HG02973 (cell line): ENCODE data around the gene GRM4.
"Not testable (repeated sequence)": the region's sequence is repeated elsewhere in the genome, so short reads cannot be mapped to it uniquely, and the experiment has no call there.

ENCODE experiments used
- ATAC-seq: cut with Tn5 transposase; IDR thresholded peaks from one replicate; pipeline ENCODE4 v1.9.1; 2021; ENCODE audit warnings: moderate library complexity; ENCODE audit not compliant: unreplicated experiment

The GRM4 gene

GRCh38 chr6:34027445-34027936, 118.4 kb downstream of the GRM4 start:
- ATAC-seq = no peak

- ATAC-seq = no peak
These were observed 120.0 kb downstream of the GRM4 start for GRCh38 chr6:34025861-34026260.

- no peak for ATAC-seq
These were observed 120.6 kb downstream of the GRM4 start for GRCh38 chr6:34025112-34025807.

DNA sequence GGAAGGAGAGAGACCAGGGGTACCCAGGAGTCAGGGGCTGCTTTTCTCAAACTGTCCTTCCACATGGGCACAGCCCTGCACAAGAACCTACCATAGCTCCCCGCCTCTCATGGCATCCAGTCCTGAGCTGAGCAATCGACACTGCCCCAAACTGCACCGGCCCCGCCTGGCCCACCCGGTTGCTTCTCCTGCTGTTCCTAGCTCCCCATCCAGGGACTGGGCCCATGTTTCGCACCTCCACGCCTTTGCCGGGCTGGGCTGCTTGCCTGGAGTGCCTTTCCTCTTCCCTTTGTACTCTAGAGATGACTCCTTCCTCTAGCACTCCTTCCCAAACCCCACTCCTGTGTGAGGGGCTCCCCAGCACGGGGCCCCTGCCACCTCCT, 123.0 kb downstream of the GRM4 start:
- ATAC-seq = no peak

DNA sequence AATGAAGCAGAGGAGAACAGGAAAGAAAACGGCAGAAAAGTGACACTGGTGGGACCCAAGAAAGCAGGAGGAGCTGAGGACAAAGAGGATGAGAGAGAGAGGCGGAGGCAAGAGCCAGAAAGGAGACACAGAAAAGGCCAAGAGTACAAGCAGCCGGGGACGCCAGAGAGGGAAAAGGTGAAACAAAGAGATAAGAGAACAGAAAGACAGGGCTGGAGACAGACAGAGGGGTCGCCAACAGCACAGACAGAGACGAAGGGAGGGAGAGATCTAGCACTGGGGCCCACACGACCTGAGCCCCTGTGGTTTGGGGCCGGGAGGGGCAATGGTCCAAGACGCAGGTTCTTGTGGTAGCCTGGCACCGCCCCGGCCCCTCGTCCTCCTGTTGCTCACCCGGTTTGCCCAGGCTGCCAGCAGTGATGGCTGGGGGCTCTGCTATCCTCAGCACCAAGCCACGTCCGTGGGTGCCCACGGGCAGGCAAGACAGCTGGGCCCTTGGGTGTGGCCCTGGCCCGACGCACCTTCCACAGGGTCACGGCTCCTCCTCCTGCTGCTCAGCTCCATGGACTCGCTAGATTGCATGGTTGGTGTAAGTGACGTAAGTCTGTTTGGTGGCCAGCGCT, 123.5 kb downstream of the GRM4 start:
- ATAC-seq = no peak

DNA sequence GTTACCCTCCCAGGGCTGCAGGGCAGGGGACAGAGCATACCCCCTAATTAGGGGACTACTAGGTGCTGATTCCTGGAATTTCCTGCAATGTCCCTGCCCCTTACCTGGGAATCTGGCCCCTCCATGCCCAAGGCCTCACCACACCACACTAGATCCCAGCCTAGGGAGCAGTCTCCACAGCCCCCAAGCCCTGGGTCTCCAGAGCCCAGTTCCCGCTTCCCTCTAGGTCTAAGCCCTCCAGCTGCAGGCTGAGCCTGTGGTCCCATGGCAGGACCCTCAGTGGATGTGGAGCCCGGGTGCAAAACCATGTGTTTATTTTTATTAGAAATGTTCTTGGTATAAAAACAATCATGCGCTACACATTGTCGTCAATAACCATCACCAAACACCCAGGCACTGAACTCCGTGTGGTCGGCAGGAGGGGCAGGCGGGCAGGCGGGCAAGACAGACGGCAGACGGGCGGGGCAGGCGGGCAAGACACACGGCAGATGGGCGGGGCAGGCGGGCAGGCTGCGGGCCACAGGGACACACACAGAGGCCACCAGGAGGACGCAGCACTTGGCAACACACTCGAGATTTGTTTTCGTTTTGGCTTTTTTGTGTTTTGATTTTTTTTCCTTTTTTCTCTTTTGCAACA, 124.2 kb downstream of the GRM4 start:
- ATAC-seq = no peak

DNA sequence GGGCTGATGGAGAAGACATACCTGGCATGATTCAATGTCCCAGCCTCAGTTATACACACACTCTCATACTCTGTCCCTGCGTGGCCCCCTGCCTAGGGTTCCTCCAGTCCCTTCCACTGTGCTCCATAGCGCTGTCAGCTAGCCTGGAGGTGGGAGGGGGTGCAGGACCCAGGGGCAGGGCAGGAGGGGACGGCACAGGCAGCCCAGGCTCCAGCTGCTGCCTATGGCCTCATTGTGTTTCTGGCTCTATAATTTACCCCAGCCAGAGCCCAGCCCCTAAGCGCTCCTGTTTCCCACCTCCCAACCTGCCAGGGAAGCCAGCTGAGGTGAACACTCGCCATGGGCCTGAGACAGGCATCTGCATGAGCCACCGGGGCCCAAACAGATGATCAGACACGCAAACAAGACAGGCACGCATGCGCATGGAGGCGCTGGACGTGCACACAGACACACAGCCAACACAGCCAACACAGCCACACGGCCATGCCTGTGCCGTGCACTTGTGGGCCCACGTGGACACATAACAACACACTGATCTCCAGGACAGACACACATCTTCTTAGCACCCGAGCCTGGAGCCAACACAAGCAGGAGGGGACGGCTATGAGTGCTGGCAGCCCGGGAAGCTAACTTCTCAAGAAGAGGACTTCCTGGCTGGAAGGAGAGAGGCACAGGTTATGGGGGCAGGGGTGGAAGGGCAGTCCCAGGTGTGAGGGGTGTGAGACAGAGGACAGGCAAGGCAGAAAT, 124.9 kb downstream of the GRM4 start:
- no peak for ATAC-seq

DNA sequence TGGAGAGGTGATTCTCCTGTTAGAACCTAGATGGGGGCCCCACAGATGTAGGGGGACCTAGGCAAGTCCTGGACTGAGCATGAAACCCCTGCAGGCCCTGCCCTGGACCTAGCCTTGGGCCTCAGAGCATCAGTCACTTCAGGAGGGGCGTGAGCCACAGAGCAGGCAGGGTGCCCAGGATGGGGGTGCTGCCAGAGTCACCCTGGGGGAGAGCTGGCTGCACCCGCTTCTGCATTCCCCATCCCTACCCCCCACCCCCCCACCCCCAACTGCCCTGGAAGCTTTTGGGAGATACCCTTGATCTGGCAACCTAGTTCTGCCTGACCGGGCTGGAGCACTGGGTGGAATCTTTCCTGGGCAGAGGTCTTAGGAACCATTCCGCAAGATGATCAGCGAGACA, 125.6 kb downstream of the GRM4 start:
- ATAC-seq = no peak

GRCh38 chr6:34018961-34019606, 126.8 kb downstream of the GRM4 start:
- no peak for ATAC-seq

DNA sequence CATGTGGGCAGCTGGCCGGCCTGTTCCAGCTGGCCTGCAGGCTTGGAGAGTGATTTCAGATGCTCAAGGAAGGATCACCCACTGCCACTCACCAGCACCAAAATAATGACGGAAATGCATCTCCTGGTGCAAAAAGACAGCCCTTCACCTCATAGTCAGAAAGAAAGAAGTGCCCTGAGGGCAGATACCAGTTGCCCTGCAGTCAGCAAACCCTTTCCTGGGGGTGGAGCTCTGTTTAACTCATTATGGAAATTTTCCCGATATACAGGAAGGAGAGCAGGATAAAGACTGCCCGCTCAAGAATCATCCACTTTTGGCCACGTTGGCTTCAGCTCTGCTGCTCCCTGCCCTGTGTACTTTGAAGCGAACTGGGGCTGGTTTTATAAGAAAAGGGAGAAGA, 127.9 kb downstream of the GRM4 start:
- no peak for ATAC-seq

- no peak for ATAC-seq
These were observed 128.6 kb downstream of the GRM4 start for GRCh38 chr6:34017106-34017805.

DNA sequence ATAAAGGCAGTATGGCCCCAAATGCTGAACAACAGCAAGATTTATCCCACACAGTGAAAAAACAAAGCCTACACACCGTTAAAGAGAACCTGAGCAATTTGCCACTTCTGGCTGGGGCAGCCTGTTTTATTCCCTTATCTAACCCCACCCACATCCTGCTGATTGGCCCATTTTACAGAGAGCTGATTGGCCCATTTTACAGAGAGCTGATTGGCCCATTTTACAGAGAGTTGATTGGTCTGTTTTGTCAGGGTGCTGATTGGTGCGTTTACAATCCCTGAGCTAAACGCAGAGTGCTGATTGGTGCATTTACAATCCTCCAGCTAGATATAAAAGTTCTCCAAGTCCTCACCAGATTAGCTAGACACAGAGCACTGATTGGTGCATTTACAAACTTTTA, 129.3 kb downstream of the GRM4 start:
- not testable (repeated sequence) for ATAC-seq

DNA sequence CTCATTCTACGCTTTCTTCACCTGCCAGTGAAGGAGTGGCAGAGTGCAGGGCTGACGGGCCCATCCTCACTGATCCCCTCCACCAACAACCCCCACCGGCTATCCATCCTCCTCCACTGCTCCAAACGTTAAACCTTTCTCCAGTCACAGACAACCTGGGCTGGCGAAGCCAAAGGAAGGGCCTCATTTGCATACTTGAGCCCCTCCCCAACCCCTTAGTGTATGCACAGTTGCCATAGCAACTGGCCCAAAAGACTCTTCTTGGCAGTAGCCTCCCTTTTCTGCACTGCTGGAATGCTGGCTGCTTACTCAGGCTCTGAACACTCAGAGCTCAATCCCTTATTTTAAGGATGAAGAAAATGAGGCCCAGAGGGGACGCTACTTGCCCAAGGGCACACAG, 130.3 kb downstream of the GRM4 start:
- ATAC-seq = no peak

- ATAC-seq = no peak
These were observed 134.6 kb downstream of the GRM4 start for GRCh38 chr6:34011264-34011663.

DNA sequence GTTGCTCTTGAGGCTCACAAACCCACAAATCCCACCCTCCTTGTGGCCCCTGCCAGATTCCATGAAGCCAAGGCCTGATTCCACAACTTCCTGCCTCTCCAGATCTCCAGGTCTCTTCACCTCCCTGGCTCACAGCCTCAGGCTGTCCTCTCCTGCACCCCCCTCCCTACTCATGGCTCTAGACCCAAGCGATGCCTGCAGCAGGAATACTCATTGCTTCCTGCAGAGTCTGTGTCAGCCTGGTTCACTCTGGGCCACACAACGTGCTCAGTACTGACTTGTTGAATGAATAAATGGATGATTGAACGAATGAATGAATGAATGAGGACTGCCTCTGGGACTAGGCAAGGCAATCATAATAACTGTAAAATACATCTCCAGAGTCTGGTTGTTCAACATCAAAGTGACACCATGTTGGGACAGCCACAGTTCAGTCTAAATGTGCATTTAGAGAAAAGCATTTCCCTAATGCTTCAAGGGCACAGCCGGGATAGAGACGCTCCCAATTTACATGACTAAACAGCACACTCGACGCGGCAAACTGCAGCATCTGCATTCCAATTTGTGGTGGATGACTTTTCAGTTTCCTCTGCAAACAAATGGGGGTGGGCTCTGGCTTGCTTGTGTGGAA, 139.9 kb downstream of the GRM4 start:
- no peak for ATAC-seq

DNA sequence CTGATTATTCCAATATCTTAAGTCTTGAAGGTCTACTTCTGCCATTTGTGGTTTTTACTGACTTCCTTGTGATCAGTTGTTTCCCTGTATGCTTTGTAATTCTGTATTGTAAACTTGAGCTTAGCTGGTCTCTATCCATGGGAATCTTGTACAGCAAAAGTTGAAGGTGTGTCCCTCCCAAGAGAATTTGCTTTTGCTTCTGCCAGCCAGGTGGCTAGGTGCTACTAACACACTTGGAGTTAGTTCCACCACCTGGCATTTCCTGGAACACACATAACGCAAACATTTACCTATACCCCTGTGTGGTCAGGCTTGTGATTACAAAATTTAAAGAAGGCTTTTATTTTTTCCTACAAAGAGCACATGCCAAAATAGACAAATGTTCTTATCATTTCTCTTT, 141.2 kb downstream of the GRM4 start:
- no peak for ATAC-seq

DNA sequence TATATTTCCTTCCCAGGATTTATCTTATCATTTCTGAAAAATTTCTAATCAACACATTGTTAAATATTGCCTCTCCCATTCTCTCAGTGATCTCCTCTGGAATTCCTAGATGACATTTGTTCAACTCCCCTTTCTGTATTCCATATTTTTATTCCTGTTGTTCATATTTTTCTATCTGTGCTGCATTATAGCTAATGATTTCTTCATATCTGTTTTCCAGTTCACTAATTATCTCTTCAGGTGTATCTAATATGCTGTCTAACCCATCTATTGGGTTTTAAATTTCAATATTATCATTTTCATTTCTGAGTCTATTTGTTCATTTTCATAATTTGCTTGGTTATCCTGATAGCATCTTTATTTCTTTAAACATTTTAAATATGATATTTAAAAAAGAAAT, 141.9 kb downstream of the GRM4 start:
- no peak for ATAC-seq

DNA sequence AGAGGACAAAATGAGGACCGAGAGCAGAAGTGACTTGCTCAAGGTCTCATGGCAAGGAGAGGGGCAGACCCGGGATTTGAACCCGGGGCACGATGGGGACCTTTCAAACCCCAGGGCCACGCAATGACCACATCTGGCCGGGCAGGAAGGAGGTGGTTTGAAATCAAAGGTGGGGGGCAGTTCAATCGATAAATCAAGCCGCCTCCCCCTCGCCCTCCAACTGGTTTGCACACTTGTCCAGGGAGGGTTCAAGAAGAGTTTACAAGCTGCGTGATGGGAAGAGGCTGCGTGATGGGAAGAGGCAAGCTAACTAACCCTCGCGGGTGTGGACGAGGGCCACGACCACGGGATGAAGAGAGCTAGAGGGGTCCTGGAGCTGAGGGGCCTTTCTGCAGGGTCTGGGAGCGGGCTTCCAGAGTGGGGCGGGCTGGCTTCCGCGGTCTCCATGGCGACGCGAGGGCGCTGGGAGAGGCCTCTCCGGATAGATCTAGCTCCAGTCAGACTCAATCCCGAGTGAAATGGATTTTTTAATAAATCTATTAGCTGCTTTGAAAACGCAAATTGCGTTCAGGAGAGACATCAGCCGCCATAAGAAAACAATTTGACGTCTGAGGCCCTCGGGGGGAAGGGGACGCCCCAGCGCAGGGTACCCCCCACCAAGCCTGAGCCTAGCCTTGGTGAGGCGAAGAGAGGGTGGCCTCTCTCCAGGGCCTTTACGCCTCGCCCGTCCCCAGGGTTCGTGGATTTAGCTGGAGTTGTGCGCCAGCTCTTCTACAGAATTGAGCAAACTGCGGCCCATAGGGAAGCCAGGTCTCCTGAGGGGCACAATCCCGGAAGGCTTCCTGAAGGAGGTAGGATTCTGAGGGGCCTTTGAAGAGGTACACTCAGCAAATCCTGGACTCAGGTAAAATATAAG, 143.9 kb downstream of the GRM4 start:
- ATAC-seq = no peak

DNA sequence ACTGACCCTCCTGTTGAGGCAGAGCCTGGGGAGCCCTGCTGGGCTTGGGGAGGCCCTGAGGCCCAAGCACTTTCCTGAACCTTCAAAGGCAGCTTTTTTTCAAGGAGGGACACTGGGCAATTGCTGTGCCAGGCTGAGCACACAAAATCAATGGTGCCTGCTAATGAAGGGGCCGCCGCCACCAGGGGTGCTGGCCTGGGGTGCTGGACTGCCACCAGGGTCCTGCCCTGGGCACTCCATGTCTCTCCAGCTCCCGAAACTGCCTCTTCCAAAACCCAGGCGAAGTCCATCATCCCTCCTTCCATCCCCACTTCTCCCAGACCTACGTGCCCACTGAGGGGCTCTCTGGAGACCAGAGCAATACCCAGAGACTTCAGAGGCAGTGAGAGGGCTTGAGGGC, 145.6 kb downstream of the GRM4 start:
- ATAC-seq = no peak
